ENCODE measurements around the gene ETV5. TPM values are rescaled to one million over a fixed set of nuclear protein-coding genes. Genes with fewer than 3 reads are reported as not detected.

Gene ETV5
- total RNA-seq, 1 donor = 54.8 TPM

- H3K4me3 ChIP-seq (ENCODE audit: low read depth, low read length) = no peak overlapping the region
- no peak for TF ChIP-seq CTCF (IDR thresholded peaks at IDR 0.05; ENCODE audit: insufficient read depth, low read depth, low read length)
- no peak for DNase-seq (ENCODE audit: low read depth)
Measured at GRCh38 chr3:186115239-186115996, 6.5 kb upstream of the ETV5 start.

GRCh38 chr3:186110975-186111974 is 2.4 kb upstream of the ETV5 start:
- no peak for DNase-seq (ENCODE audit: low read depth)

GRCh38 chr3:186109897-186110803 is 1.3 kb upstream of the ETV5 start:
- TF ChIP-seq CTCF (IDR thresholded peaks at IDR 0.05; ENCODE audit: insufficient read depth, low read depth, low read length) = no peak
- peak; percentile 54 for DNase-seq (ENCODE audit: low read depth)
- peak overlapping the region; percentile 73 for H3K4me3 ChIP-seq (ENCODE audit: low read depth, low read length)

More at GRCh38 chr3:186110975-186111974, 2.4 kb upstream of the ETV5 start:
- no peak for TF ChIP-seq CTCF (IDR thresholded peaks at IDR 0.05; ENCODE audit: insufficient read depth, low read depth, low read length)
- H3K4me3 ChIP-seq (ENCODE audit: low read depth, low read length) = no peak overlapping the region

GRCh38 chr3:186108106-186108940 is 566 bp downstream of the ETV5 start:
- no peak for TF ChIP-seq CTCF (IDR thresholded peaks at IDR 0.05; ENCODE audit: insufficient read depth, low read depth, low read length)
- peak; percentile 71 for DNase-seq (ENCODE audit: low read depth)
- peak overlapping the region; percentile 95 for H3K4me3 ChIP-seq (ENCODE audit: low read depth, low read length)

- TF ChIP-seq CTCF (IDR thresholded peaks at IDR 0.05; ENCODE audit: insufficient read depth, low read depth, low read length) = no peak
- H3K4me3 ChIP-seq (ENCODE audit: low read depth, low read length) = peak overlapping the region; percentile 95
- peak; percentile 84 for DNase-seq (ENCODE audit: low read depth)
Measured at GRCh38 chr3:186107215-186108105, 1.4 kb downstream of the ETV5 start.

Measured in fibroblast of villous mesenchyme (primary cell).